ENCODE measurements around the gene AP1B1.

DNA sequence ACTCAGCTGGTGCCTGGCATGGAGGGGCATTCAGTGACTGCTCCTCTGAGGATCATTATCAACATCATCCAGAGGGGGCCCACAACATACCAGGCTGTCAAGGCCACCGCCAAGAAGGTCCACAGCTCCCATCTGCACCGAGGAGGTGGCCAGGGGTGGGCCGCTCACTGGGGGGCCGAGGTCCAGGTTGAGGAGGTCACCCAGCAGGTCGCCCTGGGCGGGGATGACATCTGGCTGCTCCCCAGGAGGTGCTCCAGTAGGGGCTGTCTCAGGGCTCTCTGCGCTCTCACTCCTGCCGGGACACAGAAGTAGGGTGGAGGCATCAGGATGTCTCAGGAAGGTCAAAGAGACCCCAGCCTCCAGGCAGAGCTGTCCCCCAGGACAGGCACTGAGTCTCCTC lies 47.8 kb downstream of the AP1B1 start:
- TF ChIP-seq, protein P1, sequence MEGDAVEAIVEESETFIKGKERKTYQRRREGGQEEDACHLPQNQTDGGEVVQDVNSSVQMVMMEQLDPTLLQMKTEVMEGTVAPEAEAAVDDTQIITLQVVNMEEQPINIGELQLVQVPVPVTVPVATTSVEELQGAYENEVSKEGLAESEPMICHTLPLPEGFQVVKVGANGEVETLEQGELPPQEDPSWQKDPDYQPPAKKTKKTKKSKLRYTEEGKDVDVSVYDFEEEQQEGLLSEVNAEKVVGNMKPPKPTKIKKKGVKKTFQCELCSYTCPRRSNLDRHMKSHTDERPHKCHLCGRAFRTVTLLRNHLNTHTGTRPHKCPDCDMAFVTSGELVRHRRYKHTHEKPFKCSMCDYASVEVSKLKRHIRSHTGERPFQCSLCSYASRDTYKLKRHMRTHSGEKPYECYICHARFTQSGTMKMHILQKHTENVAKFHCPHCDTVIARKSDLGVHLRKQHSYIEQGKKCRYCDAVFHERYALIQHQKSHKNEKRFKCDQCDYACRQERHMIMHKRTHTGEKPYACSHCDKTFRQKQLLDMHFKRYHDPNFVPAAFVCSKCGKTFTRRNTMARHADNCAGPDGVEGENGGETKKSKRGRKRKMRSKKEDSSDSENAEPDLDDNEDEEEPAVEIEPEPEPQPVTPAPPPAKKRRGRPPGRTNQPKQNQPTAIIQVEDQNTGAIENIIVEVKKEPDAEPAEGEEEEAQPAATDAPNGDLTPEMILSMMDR (optimal IDR thresholded peaks at IDR 0.05 in 1 of 3, IDR thresholded peaks at IDR 0.05 in 1 of 3, conservative IDR thresholded peaks at IDR 0.05 in 1 of 3; ENCODE audit: extremely low read depth in 1 of 3, insufficient read depth in 2 of 3, low read length in 3 of 3), result no peak
- no peak for TF ChIP-seq EZH2 (IDR thresholded peaks at IDR 0.05; ENCODE audit: low read length)

All from keratinocyte (primary cell).